Adrenal gland (tissue), 5 donors: ENCODE data around the gene C4BPB.

ENCODE experiments used
- CTCF ChIP-seq, 6 experiments: fragments of 450-650 bp in 4 of 6; fragments of 200-600 bp in 2 of 6; sonication (generic) in 1 of 6; IDR thresholded peaks; 1 replicate in 5 of 6; 2 replicates in 1 of 6; pipeline versions ENCODE4 v1.5.1 to v1.8.0; 2016 to 2021; ENCODE audit warnings: antibody characterized with exemption in 6 of 6, mild to moderate bottlenecking in 2 of 6, moderate library complexity in 1 of 6
- POLR2A ChIP-seq, 2 donors: fragments of 450-650 bp; IDR thresholded peaks; one replicate each; pipeline ENCODE4 v1.6.1; 2017; ENCODE audit warnings: antibody characterized with exemption in 2 of 2, mild to moderate bottlenecking in 2 of 2, moderate library complexity in 1 of 2
- donor health status: DM: no; HTN: no; CAD: no.

- TF ChIP-seq CTCF (IDR thresholded peaks at IDR 0.05) (no peak), POLR2A (IDR thresholded peaks at IDR 0.05) (no peak)
Measured at GRCh38 chr1:207128336-207128921, 39.8 kb downstream of the C4BPB start.
